ENCODE data around the gene STXBP3. TPM values are rescaled to one million over a fixed set of nuclear protein-coding genes. Genes with fewer than 3 reads are reported as not detected.

STXBP3 gene
- total and polyA plus RNA-seq, 2 donors (not counting 3 experiments of a cell fraction or from before 2014, with no cell fraction given): 9.4 to 44.1 TPM

DNA sequence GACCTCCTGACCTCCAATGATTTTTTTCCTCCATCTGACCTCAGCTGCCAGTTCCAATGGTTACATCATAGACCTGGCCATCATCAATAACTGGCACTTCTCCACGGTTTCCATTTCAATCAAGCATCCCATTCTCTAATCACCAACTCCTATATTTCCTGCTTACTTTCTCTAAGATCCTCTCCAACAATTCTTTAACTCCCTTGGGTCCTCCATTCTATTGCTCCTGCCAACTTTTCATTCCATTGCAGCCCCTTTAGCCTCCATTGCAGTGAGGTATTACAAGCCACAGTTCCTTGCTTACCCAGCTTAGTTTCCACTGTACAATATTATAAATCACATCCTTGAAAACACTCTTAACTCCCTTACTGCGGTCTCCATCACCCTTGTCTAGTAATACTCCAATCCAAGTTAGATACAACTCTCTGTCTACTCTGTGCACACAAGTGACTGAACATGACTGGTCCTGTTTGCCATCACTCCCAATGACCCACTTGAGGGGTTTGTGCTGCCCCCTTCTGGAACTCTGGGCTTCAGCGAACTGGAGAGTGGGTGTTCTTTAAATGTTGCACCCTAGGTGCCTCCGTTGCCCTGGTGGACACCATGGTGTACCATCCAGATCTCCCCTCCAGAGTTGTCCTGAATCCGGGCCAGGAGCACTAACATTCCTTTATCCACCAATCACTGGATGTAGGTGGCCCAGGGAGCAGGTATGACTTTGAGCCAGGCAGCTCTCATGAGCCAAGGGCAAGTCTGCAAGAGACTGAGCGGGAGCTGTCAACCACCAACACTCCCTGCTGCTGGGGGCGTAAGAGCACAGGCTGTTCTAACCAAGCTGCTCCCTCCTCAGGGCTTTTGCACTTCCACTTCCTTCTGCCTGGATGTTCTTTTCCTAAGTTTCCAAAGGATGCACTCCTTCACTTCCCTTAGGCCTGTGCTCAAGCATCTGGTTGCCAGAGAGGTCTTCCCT lies 37.5 kb upstream of the STXBP3 start:
- intact Hi-C loops (cut with micrococcal nuclease): no loop called here
- Histone ChIP-seq H3K9me3 (replicated peaks; ENCODE audit: control insufficient read depth, insufficient read depth, low read length) (no peaks in the 10 kb centered on the region), H3K36me3 (ENCODE audit: control insufficient read depth in 2 of 2, extremely low read depth in 1 of 2, insufficient read depth in 2 of 2, low read length in 2 of 2) (no peaks in the 10 kb centered on the region), H3K9me1 (replicated peaks; ENCODE audit: control insufficient read depth, extremely low read depth, insufficient read depth, low read length) (no peaks in the 10 kb centered on the region), H3K4me3 (replicated peaks in 1 of 3; ENCODE audit: insufficient read depth in 1 of 3, low read depth in 1 of 3, low read length in 3 of 3) (no peak overlapping the region), H3K27me3 (ENCODE audit: control insufficient read depth in 2 of 2, insufficient read depth in 2 of 2, low read length in 2 of 2) (no peaks in the 10 kb centered on the region), H3K27ac (ENCODE audit: insufficient read depth, low read depth, low read length) (no peak overlapping the region), H3K4me1 (ENCODE audit: control insufficient read depth, extremely low read depth, insufficient read depth, low read length) (peaks cover 10% of the 10 kb centered on the region), H3K9ac (replicated peaks; ENCODE audit: extremely low read depth, insufficient read depth, low read length) (no peak overlapping the region), H2AFZ (ENCODE audit: low read depth, low read length) (no peak overlapping the region), H4K20me1 (replicated peaks; ENCODE audit: control insufficient read depth, extremely low read depth, insufficient read depth, low read length) (no peaks in the 10 kb centered on the region), H3K79me2 (ENCODE audit: control insufficient read depth, insufficient read depth, low read length) (no peaks in the 10 kb centered on the region), H3K4me2 (ENCODE audit: insufficient read depth, low read length) (no peak overlapping the region)
- no peak for DNase-seq (ENCODE audit: low read depth, low spot score)
- no peak for FAIRE-seq
- CTCF ChIA-PET: interaction anchor here (1.0 kb wide), 1 partner anchor 10 kb away, joined by 3 read pairs; no protein-coding TSS in a partner anchor
- dilution Hi-C loops (cut with MboI; ENCODE audit: extremely low pct_ligation_motif_present, low sequenced_read_pairs): no loop called here
- POLR2A ChIA-PET: no interaction called here
- BruUV-seq (replicated peaks): no TSS peak
- no peak for TF ChIP-seq MYC (IDR thresholded peaks at IDR 0.05; ENCODE audit: low read depth, low read length)
- TF ChIP-seq, protein P1, sequence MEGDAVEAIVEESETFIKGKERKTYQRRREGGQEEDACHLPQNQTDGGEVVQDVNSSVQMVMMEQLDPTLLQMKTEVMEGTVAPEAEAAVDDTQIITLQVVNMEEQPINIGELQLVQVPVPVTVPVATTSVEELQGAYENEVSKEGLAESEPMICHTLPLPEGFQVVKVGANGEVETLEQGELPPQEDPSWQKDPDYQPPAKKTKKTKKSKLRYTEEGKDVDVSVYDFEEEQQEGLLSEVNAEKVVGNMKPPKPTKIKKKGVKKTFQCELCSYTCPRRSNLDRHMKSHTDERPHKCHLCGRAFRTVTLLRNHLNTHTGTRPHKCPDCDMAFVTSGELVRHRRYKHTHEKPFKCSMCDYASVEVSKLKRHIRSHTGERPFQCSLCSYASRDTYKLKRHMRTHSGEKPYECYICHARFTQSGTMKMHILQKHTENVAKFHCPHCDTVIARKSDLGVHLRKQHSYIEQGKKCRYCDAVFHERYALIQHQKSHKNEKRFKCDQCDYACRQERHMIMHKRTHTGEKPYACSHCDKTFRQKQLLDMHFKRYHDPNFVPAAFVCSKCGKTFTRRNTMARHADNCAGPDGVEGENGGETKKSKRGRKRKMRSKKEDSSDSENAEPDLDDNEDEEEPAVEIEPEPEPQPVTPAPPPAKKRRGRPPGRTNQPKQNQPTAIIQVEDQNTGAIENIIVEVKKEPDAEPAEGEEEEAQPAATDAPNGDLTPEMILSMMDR (IDR thresholded peaks at IDR 0.05; ENCODE audit: extremely low read depth in 1 of 2, insufficient read depth in 1 of 2, low read depth in 1 of 2, low read length in 2 of 2): peak in 1 of 2 donors; percentile 9

DNA sequence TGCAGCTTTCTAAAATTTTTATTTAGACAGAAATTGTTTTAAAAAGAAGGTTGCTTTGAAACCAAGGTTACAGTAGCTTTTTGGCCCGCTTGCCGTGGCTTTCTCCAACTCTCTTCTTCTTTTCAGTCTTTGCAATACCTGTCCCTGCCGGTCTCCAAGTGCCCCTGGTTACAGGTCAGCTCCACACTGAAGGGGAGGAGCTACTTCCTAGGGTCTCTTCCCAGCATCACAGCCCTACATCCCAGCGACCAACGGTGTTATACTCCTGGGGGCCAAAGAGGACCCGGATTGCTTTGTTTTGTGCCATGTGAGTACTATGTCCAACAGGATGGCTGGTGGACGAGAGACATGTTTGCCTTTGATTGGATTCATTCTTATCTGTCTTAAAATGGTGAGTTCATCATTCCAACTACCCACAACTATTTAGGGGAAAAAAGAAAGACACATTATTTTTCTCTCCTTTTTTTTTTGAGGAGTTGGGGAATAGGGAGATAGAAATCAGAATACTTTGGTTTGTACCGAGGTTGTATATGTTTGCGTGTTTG lies 33.8 kb upstream of the STXBP3 start, which contains the start of gene FNDC7:
FNDC7 (plus strand) TSS at position 303 of the 545 bp plus-strand sequence; CDS start at position 329, 26 bp downstream.
- H3K79me2 ChIP-seq (ENCODE audit: control insufficient read depth, insufficient read depth, low read length): no peaks in the 10 kb centered on the region
- no peak for TF ChIP-seq JUN (IDR thresholded peaks at IDR 0.05; ENCODE audit: borderline replicate concordance, insufficient read depth, insufficient read length, low read depth)
- no peak for TF ChIP-seq FOS (IDR thresholded peaks at IDR 0.05; ENCODE audit: borderline replicate concordance, insufficient read depth, low read length)
- no peak for TF ChIP-seq GATA2 (IDR thresholded peaks at IDR 0.05; ENCODE audit: insufficient read depth, insufficient read length, low read depth, low read length)
- no peak for TF ChIP-seq MYC (IDR thresholded peaks at IDR 0.05; ENCODE audit: low read depth, low read length)
- no peak for TF ChIP-seq EZH2 (IDR thresholded peaks at IDR 0.05; ENCODE audit: borderline replicate concordance, low read depth, low read length, severe bottlenecking)
- TF ChIP-seq, protein P1 (IDR thresholded peaks at IDR 0.05; ENCODE audit: extremely low read depth in 1 of 2, insufficient read depth in 1 of 2, low read depth in 1 of 2, low read length in 2 of 2): no peak
- TF ChIP-seq, protein P2, sequence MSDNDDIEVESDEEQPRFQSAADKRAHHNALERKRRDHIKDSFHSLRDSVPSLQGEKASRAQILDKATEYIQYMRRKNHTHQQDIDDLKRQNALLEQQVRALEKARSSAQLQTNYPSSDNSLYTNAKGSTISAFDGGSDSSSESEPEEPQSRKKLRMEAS (IDR thresholded peaks at IDR 0.05; ENCODE audit: insufficient read depth, insufficient read length): no peak
- no peak for TF ChIP-seq POLR2A (IDR thresholded peaks at IDR 0.05; ENCODE audit: low read depth, low read length)
- TF ChIP-seq POLR2AphosphoS5 (IDR thresholded peaks at IDR 0.05; ENCODE audit: insufficient read depth, low read depth, low read length): no peak
- ChIA-PET CTCF (no interaction called here), POLR2A (no interaction called here)
- FAIRE-seq (no peak), DNase-seq (ENCODE audit: low read depth, low spot score) (no peak)
- dilution Hi-C loops (cut with MboI; ENCODE audit: extremely low pct_ligation_motif_present, low sequenced_read_pairs): no loop called here
- H3K27me3 ChIP-seq (ENCODE audit: control insufficient read depth in 2 of 2, insufficient read depth in 2 of 2, low read length in 2 of 2): no peaks in the 10 kb centered on the region
- H3K4me2 ChIP-seq (ENCODE audit: insufficient read depth, low read length): no peak within 1 kb of the TSS
- no TSS peak for BruUV-seq (replicated peaks)
- H3K27ac ChIP-seq (ENCODE audit: insufficient read depth, low read depth, low read length): no peak within 1 kb of the TSS
- no peaks in the 10 kb centered on the region for H3K9me1 ChIP-seq (replicated peaks; ENCODE audit: control insufficient read depth, extremely low read depth, insufficient read depth, low read length)
- no peak within 1 kb of the TSS for H2AFZ ChIP-seq (ENCODE audit: low read depth, low read length)
- no peaks in the 10 kb centered on the region for H4K20me1 ChIP-seq (replicated peaks; ENCODE audit: control insufficient read depth, extremely low read depth, insufficient read depth, low read length)
- no peak within 1 kb of the TSS for H3K4me3 ChIP-seq (replicated peaks in 1 of 3; ENCODE audit: insufficient read depth in 1 of 3, low read depth in 1 of 3, low read length in 3 of 3)
- no peaks in the 10 kb centered on the region for H3K36me3 ChIP-seq (ENCODE audit: control insufficient read depth in 2 of 2, extremely low read depth in 1 of 2, insufficient read depth in 2 of 2, low read length in 2 of 2)
- H3K4me1 ChIP-seq (ENCODE audit: control insufficient read depth, extremely low read depth, insufficient read depth, low read length): no peaks in the 10 kb centered on the region
- H3K9me3 ChIP-seq (replicated peaks; ENCODE audit: control insufficient read depth, insufficient read depth, low read length): no peaks in the 10 kb centered on the region
- intact Hi-C loops (cut with micrococcal nuclease): no loop called here
- H3K9ac ChIP-seq (replicated peaks; ENCODE audit: extremely low read depth, insufficient read depth, low read length): no peak within 1 kb of the TSS
